HUDEP-2 (cell line): ENCODE measurements around the gene EFHD1.
"Not testable (repeated sequence)": the region's sequence is repeated elsewhere in the genome, so short reads cannot be mapped to it uniquely, and the experiment has no call there.

Source experiments
- DNase-seq, 76 experiments: peaks; one replicate each; lab custom pipeline; 2025; ENCODE audit not compliant: unreplicated experiment in 76 of 76; lab: John Stamatoyannopoulos, UW

Gene EFHD1

GRCh38 chr2:232687382-232688160, 54.2 kb downstream of the EFHD1 start:
- no peak for DNase-seq

DNA sequence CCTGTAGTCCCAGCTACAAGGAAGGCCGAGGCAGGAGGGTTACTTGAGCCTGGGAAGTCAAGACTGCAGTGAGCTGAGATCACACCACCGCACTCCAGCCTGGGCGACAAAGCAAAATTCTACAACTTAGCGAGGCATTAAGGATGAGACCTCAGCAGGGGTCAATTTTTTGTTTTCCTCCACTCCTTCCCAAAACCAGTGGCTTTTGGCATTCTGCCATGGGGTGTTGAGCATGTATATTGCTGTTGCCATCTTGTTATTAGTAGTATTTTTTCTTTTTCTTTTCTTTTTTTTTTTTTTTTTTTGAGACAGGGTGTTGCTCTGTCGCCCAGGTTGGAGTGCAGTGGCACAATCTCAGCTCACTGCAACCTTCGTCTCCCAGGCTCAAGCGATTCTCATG, 54.8 kb downstream of the EFHD1 start:
- DNase-seq, result no peak

GRCh38 chr2:232689152-232689910, 55.9 kb downstream of the EFHD1 start:
- peak in 61 of 76 experiments; percentile 4 to 83 (median 43) for DNase-seq

DNA sequence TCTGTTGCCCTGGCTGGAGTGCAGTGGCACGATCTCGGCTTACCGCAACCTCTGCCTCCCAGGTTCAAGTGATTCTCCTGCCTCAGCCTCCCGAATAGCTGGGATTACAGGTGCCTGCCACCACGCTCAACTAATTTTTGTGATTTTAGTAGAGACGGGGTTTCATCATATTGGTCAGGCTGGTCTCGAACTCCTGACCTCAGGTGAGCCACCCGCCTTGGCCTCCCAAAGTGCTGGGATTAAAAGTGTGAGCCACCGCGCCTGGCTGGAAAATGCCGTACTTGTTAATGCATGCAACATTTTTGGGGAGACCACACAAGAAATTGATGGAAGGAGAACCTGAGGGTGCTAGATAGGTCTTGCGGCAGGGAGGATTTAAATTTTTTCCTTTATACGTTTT, 57.7 kb downstream of the EFHD1 start:
- DNase-seq, result not testable (repeated sequence)

GRCh38 chr2:232693344-232693743, 59.9 kb downstream of the EFHD1 start:
- no peak for DNase-seq

- no peak for DNase-seq
Measured at GRCh38 chr2:232696609-232697058, 63.2 kb downstream of the EFHD1 start.

DNA sequence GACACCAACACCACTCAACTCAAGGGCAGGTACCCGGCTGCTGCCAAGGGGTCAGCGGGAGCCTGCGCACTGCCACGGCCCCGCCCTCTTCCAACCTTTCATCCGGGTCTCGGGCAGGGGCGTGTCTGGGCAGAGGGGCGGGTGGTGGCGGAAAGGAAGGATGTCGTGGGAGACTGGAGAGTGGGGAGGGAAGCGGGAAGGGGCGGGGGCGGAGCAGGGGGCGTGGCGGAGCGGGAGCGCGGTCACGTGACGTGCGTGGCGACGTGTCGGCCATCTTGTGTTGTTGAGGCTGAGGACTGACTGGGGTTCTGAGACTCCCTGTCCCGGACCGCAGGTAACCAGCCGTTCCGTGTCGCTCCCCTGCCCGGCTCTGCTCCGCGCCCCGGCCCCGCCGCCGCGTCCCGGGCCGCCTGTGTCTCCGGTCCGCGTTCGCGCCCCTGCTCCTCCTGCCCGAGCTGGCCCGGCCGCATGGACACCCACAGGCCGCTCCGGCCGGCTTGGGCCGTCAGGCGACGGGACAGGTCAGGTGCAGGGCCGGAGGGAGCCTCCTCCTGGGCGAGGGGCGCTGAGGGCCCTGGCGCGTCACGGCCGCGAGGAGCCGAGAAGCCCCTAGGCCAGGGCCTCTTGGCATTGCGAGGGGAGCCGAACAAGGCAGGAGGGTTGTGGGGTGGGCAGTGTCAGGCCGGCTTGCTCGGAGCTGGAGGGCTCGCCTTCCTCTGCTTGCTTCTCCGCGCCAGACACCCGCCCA, 63.8 kb downstream of the EFHD1 start, which contains the start of gene GIGYF2:
GIGYF2 (plus strand) TSS at position 273 of the 748 bp plus-strand sequence. CDS start 37,867 bp downstream, outside the sequence.
- peak in 75 of 76 experiments; percentile 55 to 96 (median 87) for DNase-seq

GRCh38 chr2:232697807-232698110, 64.4 kb downstream of the EFHD1 start:
- DNase-seq, result peak in 4 of 76 experiments; percentile 7 to 68 (median 21)

DNA sequence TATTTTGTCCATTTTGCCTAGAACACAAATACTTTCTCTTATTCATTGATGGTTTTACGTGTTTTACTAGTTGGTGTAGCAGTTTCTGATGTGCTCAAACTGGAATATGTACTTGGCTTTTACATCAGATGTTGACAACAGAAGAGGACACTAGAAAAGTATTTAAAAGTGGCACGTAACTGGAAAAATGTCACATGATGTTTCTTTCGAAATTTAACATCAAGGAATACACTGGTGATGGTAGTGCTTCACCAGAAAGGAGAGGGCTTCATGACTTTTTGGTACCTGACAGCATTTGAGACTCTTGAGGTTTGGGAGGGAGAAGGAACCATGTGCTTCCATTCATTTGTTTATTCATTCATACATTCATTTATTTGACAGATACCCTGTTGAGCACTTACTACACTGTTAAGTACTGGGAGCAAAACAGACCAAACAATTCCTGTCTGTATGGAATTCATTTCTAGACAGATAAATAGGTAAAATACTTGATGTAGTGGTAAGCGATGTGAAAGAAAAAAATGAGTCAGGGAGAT, 65.2 kb downstream of the EFHD1 start:
- no peak for DNase-seq

DNA sequence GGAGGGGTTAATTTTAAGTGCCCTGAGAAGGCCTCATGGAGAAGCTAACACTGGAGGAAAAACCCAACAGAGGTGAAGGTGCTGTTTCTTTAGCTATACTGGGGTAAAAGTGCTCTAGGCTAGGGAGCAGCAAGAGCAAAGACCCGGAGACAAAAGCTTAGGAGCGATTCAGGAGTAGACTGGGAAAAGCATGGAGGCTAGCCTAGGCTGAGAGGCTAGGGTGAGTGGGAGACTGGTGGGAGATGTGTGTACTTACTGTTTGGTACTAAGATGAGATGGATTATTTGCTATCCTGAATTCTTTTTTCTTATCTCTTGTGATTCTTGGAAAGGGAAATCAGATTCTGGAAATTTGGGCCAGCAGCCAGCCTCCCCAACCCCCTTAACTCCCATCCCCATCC, 65.7 kb downstream of the EFHD1 start:
- no peak for DNase-seq

GRCh38 chr2:232700154-232700553, 66.8 kb downstream of the EFHD1 start:
- DNase-seq, result peak in 1 of 76 experiments; percentile 0

DNA sequence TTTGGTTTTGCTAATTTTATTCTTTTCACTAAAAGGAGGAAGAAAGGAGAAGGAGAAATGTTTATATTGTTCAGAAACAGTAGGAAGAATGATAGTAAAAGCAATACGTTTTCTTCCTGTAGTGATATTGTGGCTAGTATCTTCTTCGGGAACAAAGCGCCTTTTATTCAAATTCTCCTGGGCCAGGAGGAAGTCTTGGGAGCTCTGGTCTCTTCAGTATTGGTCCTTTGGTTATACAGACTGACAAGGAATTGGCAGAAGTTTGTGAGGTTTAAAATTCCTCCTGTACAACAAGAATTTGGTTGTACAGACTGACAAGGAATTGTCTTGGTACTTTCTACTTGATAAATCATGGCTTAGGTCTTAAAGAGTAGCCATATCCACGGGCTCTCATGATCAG, 73.7 kb downstream of the EFHD1 start:
- DNase-seq, result no peak

DNA sequence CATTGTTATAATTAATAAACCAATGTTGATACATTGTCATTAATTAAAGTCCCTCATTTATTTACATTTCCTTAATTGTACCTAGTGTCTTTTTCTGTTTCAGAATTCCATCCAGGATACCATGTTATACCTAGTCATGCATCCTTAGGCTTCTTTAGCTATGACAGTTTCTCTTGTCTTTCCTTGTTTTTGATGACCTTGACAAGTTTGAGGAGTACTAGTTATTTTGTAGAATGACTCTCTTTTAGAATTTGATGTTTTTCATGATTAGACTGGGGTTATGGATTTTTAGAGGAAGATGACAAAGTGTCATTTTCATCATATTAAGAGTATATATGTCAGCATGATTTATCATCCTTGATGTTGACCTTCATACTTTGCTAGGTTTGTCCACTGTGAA, 80.1 kb downstream of the EFHD1 start:
- no peak for DNase-seq

DNA sequence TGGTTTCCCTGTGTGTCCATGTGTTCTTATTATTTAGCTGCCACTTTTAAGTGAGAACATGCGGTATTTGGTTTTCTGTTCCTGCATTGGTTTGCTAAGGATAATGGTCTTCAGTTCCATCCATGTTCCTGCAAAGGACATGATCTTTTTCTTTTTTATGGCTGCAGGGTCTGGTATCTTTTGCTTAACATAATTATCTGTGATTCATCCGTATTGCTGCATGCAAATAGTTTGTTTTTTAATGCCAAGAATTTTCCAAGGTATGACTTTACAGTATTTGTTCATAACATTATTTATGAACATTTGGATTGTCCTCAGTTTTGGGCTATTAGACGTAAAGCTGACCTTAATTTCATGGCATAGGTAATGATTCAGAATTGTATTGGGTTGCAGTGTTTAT, 81.6 kb downstream of the EFHD1 start:
- DNase-seq, result no peak

- not testable (repeated sequence) for DNase-seq
Measured at GRCh38 chr2:232720056-232720455, 86.7 kb downstream of the EFHD1 start.

DNA sequence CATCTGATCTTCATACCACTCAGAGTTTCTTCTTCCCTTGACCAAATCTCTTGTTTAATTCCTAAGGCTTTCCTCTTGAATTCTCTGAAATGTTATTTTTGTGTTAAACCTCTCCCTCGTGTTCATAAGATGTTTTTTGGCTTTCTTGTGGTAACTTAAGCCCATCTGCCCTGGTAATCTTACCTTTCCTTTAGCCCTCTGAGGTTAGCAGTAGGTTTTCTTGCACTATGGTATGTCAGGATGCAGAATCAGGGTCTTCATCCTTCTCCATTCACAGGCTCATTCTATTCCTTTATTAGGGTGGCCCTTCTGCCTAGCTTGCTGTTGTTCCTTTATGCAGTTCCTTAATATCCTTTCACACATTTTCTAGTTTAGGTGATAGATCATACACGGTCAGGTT, 87.9 kb downstream of the EFHD1 start:
- no peak for DNase-seq

DNA sequence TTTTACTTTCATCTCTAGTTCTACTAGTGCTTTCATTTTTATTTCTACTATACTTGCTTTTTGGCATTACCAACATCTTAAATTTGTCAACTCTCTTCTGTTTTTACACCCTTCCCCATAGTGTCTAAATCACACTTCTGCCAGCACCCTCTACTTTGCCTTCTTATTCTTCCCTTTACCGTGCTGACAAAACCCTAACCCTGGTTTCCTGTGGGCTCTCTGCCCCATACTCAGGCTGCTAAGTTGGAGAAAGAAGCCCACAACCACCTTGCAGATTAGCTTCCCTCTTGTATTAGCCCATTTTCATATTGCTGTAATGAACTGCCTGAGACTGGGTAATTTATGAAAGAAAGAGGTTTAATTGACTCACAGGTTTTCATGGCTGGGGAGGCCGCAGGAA, 88.5 kb downstream of the EFHD1 start:
- DNase-seq, result no peak

DNA sequence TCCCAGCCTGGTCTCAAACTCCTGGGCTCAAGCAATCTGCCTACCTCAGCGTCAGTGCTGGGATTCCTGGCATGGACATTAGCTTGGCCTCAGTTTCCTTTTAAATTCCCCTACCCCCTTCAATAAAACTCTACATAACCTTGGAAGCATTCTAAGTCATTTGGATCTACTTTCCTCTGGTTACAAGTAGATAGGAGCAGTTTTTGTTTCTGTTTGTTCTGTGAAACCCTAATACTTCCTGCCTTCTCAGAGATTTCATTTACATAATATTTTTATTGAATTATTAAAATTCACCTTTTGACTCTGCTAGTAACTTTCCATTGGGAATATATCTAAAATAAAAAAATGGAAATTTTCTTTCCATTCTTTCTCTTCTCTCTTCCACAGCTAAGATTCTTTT, 89.6 kb downstream of the EFHD1 start:
- no peak for DNase-seq

DNA sequence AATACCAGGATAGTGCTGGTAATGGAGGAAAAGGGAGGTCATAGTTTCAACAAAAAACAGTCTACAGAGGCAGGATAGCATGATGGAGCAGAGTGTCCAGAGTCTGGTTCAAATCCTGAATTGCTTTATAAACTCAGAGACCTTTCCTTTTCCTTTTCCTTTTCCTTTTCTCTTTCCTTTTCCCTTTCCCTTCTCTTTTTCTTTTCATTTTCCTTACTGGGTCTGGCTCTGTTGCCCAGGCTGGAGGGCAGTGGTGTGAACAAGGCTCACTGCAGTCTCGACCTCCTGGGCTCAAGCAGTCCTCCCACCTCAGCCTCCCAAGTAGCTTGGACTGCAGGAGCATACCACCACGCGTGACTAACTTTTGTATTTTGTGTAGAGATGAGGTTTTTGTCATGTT, 95.4 kb downstream of the EFHD1 start:
- DNase-seq, result no peak

DNA sequence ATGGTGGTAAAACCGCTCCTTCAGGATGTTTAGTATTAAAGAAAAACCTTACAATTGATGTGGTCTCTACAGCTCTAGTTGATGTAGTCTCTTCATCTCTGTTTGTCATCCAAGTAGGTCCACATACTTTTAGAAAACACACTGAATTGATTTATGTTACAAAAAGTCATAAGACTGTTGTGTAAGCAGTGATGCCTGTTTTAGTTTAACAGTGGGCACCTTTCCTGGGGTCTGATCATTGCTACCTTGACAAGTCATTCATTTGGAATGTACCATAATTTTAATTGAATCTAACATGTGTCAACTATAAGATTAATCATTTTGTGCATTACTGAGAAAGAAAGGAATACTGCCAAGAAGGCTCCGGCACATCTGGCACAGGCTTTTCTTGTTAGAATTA, 98.1 kb downstream of the EFHD1 start:
- no peak for DNase-seq
